Umbilical cord (tissue), 2 donors: Measurements from ENCODE around the gene EIF5AL1. TPM values are rescaled to one million over a fixed set of nuclear protein-coding genes. Genes with fewer than 3 reads are reported as not detected.
"Not testable (repeated sequence)": the region's sequence is repeated elsewhere in the genome, so short reads cannot be mapped to it uniquely, and the experiment has no call there.

ENCODE experiments used
- DNase-seq: peaks from one replicate; pipeline ENCODE4 v3.0.0-alpha.2; 2015; ENCODE audit warnings: low spot score
- total RNA-seq: library from RNA; depleted of rRNA; stranded (reverse); fragments of >200 nt; gene quantifications from one replicate; pipeline ENCODE4 v1.2.3, GENCODE V29; 2014; ENCODE audit warnings: low replicate concordance; ENCODE audit not compliant: insufficient read depth

The EIF5AL1 gene
- total RNA-seq, result 0.48 TPM

- not testable (repeated sequence) for DNase-seq
Measured at GRCh38 chr10:79511891-79512583, at the start of gene EIF5AL1. Gene EIF5AL1 (plus strand): TSS chr10:79512533. CDS start chr10:79512650, 117 bp downstream.

DNA sequence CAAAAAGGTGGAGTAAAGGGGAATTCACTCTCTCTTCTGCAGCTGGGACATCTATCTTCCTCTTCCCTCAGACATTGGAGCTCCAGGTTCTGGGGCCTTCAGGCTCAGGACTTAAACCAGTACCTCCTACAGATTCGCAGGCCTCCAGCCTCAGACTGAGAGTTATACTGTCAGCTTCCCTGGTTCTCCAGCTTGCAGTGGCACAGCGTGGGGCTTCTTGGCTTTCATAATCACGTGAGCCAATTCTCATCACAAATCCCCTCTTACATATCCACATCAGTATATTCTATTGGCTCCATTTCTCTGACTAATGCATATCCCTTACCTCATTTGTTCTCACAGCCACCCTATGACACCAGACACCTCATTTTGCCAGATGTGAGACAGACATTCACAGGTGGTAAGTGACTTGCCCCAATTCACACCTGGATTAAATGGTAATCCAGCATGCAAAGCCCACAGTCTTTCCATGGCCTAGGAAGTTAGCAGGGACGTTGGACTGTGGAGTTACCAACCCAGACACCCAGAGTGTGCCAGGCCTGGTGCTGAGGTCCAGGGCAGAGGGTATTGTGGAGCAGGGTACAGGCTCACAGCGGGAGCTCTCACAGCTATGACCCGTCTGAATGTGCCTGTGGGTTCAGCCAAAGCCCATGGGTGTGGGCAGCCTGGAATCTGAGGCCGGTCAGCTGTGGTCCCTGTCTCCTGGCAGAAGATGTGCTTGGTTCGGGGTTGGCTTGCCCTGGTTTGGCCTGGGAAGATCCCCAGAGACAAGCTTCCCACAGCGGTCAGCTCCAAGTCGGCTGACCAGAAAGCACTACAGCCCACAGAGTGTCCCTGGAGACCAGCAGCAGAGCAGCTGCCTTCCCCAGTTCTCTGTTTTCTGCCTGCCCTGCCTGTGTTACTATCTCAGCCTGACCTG, 48.5 kb upstream of the EIF5AL1 start:
- no peak for DNase-seq

- no peak for DNase-seq
Measured at GRCh38 chr10:79465341-79465740, 47.0 kb upstream of the EIF5AL1 start.

DNA sequence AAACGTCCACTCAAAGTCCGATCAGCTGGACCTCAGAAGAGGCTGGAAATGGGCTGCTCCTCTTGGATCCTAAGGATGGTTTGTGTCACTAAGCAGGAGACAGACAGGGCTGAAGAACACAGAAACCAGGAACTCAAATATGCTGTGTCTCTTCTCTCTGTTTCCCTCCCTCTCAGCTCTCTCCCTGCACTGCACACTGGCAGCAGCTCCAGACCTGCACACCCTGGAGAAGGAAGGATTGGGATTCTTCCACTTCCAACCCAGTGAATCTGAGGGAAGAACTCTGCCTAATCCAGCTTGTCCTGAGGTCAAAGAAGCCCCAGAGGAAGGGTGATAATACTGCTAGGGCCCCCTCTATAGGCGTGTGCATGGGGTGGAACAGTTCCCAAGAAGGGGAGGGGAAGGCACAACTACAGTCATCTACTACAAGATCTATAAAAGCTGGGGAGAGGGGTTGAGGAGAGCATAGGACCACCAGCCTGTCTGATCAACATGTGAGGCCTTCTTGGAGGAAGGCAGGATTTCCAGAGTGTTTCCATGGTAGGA, 44.2 kb upstream of the EIF5AL1 start:
- peak; percentile 23 for DNase-seq

GRCh38 chr10:79468841-79469585, 43.3 kb upstream of the EIF5AL1 start:
- no peak for DNase-seq

- DNase-seq, result no peak
Measured at GRCh38 chr10:79470096-79470495, 42.2 kb upstream of the EIF5AL1 start.

DNA sequence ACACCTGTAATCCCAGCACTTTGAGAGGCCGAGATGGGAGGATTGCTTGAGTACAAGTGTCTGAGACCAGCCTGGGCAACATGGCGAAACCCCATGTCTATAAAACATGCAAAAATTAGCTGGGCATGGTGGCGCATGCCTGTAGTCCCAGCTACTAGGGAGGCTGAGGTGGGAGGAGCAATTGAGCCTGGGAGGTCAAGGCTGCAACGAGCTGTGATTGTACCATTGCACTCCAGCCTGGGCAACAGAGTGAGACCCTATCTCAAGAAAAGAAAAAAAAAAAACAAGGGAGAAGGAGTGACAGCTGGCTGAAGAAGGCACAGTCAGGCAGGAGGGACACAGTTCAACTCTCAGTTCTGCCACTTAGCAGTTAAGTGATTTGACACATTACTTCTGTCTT, 40.6 kb upstream of the EIF5AL1 start:
- DNase-seq, result no peak

DNA sequence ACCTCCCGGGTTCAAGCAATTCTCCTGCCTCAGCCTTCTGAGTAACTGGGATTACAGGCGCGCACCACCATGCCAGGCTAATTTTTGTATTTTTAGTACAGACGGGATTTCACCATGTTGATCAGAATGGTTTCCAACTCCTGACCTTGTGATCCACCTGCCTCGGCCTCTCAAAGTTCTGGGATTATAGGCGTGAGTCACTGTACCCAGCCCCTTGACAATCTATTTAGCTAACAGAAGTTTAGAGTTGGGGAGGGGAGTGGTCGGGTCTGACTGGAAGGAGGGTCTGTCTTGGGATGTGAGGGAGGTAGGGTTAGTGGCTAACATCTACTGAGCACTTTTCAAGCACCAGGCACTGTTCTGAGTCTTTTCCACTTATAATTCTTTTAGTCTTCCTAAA, 39.9 kb upstream of the EIF5AL1 start:
- DNase-seq, result no peak

- DNase-seq, result no peak
Measured at GRCh38 chr10:79472951-79473350, 39.4 kb upstream of the EIF5AL1 start.

- DNase-seq, result no peak
Measured at GRCh38 chr10:79473496-79474095, 38.7 kb upstream of the EIF5AL1 start.

- no peak for DNase-seq
Measured at GRCh38 chr10:79475119-79475653, 37.1 kb upstream of the EIF5AL1 start.

- DNase-seq, result no peak
Measured at GRCh38 chr10:79475877-79476276, 36.5 kb upstream of the EIF5AL1 start.

- DNase-seq, result no peak
Measured at GRCh38 chr10:79476645-79477044, 35.7 kb upstream of the EIF5AL1 start.

DNA sequence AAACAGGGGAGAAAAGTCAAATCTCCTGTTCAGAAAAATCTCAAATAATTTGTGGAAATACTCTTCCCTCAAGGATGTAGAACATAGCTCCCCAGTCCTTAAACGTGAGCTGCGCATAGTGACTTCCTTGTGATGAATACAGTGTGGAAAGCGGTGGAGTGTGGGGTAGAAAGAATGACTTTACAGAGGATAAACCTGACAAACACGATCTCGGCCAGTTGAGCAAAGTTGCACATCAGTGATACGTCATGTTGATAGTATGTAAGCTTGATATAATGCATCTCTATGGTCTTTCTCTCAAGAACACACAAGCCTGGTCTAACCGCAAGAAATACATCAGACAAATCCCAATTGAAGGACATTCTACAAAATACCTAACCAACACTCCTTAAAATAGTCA, 34.9 kb upstream of the EIF5AL1 start:
- DNase-seq, result peak; percentile 49

GRCh38 chr10:79479283-79479909, 32.9 kb upstream of the EIF5AL1 start:
- DNase-seq, result no peak

GRCh38 chr10:79482304-79482703, 30.0 kb upstream of the EIF5AL1 start:
- DNase-seq, result no peak

- DNase-seq, result no peak
Measured at GRCh38 chr10:79482741-79483140, 29.6 kb upstream of the EIF5AL1 start.

GRCh38 chr10:79483299-79483698, 29.0 kb upstream of the EIF5AL1 start:
- DNase-seq, result no peak

- DNase-seq, result peak; percentile 86
Measured at GRCh38 chr10:79483948-79484347, 28.4 kb upstream of the EIF5AL1 start.

DNA sequence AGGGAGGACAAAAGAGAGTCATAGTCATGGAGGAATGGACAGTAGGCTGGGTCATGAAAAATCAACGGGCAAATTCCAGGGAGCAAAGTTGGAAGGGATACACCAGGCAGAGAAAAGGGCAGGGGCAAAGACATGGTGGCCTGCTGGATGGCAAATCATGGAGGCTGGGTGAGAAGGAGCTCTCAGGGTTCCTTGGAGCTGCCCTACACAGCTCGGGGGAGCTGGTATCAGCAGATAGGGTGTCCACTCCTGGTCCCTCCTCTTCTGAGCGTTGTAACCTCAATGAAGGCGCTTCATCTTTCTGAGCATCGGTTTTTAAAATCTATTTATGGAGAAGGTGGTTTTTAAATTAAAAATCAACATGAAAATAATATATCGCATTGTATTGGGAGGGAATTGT, 27.9 kb upstream of the EIF5AL1 start:
- DNase-seq, result no peak
